GM19468 (cell line): ENCODE data around the gene NRP1.

Experiments used
- ATAC-seq: cut with Tn5 transposase; IDR thresholded peaks from one replicate; pipeline ENCODE4 v1.9.1; 2021; ENCODE audit warnings: mild to moderate bottlenecking, moderate library complexity, moderate number of reproducible peaks; ENCODE audit not compliant: unreplicated experiment; ENCODE audit errors: extremely low read depth

The NRP1 gene

GRCh38 chr10:33272635-33273034 lies 61.8 kb downstream of the NRP1 start:
- no peak for ATAC-seq

DNA sequence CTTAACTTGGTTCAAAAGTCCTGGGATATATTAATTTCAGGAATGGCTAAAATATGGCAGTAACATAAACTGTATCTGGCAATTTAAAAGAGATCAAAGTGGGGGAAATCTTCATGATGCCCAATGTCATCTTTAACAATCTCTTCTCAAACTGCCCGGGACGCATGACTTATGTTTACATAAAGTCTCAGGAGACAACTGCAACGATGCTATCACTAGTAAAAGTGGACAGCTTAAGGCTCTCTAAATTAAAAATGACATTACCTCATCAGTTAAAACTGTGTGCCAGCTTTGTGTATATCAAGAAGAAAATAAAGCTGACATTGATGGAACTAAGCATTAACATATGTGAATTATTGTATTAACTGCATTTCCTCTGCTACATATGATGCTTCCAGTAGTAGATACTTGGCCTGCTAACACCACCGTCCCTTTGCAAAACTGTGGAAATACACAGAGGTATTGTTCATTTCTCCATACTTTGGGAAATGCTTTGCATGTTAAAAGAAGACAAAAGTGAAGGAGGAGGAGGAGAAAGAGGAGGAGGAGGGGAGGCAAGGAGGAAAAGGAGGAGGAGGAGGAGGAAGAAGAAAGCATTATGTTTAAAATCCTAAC lies 62.4 kb downstream of the NRP1 start:
- no peak for ATAC-seq

- ATAC-seq, result no peak
Observed at GRCh38 chr10:33270971-33271370, 63.5 kb downstream of the NRP1 start.

- no peak for ATAC-seq
Observed at GRCh38 chr10:33267708-33268107, 66.8 kb downstream of the NRP1 start.

- no peak for ATAC-seq
Observed at GRCh38 chr10:33265621-33266020, 68.8 kb downstream of the NRP1 start.

DNA sequence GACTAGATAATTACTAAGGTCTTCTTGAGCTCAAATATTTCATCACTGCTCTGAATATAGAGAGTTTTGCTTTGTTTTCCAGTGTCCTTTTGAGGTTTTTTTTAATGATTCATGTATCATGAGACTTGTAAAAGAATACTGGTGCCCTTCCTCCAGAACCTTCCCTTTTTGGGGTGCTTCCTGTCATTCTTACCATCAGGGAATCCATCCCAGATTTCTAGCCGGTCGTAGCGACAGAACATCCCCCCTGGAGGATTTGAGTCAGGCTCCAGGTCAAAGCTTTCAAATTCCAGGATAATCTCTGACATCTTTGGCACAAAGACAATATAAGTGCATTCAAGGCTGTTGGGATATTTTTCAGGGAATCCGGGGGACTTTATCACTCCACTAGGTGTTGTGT lies 71.0 kb downstream of the NRP1 start:
- ATAC-seq, result no peak

DNA sequence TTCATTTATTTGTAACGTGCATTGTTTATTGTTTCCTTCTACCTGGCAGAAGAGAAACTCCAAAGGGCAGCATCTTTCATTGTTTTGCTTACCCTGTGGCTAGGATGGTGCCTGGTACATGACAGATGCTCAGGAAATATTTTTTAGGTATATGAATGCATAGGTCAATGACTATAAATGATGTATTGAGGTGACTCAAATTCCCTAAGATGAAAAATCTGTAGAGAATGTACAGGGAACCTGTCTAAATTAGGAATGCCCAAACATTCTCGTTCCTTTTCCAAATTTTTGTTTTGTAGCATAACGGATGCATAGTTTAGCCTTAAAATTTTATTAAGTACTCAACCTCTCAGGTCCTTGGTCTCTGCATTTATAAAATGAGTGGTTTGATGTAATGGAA lies 71.6 kb downstream of the NRP1 start:
- ATAC-seq, result no peak

DNA sequence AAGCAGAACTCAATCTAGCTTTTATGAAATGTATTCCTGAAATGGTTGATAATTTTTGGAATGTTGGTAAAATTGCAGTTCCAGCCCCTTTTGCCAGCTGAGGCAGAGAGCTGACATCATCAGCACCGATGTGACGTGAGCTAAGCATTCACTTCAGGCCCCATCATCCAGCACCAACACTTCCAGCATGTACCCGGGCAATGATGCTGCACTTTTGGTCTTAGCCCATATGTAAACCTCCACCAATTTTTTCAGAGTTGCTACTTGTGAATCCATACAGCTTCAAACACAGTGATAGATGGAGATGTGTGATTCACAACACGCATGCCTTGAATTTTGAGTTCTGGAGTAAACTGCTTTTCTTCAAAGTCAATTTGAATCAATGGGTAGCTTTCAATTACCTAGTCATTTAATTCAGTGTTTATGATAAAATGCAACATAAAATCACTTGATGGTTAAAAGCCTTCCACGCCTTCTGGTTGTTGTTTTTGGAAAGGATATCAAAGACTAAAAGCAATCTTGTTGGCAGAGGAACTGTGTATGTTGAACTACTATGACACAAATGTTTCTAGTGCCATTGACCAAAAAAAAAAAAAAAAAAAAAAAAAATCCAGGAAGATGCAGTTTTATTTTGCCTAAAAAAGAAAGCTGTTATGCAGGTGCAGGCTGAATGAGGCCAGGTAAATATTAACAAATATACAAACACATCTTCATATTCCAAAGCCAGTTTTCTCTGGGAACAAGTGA lies 73.9 kb downstream of the NRP1 start:
- no peak for ATAC-seq

- ATAC-seq, result no peak
Observed at GRCh38 chr10:33258967-33259366, 75.5 kb downstream of the NRP1 start.

DNA sequence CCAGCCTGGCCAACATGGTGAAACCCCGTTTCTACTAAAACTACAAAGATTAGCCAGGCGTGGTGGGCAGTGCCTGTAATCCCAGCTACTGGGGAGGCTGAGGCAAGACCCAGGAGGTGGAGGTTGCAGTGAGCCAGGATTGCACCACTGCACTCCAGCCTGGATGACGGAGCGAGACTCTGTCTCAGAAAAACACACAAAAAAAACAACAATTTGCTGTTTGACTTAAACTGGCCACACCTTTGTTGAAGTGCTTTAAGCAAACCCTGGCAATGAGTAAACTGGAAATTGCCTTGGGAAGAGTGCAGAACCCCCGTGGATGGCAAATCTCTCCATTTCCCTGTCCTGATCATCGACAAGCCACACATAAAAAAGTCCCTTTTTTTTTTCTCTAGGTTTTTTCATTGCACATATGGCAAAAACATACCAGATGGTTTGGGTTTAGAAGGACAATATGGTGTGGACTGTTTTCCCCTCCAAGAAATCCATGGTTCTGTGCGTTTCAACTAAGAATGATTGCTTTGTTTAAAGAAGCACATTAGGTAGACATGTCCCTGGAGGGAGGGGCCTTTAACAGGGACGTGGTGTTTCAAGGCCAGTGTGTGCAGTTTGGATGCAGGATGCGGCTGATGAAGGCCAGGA lies 76.9 kb downstream of the NRP1 start:
- no peak for ATAC-seq

DNA sequence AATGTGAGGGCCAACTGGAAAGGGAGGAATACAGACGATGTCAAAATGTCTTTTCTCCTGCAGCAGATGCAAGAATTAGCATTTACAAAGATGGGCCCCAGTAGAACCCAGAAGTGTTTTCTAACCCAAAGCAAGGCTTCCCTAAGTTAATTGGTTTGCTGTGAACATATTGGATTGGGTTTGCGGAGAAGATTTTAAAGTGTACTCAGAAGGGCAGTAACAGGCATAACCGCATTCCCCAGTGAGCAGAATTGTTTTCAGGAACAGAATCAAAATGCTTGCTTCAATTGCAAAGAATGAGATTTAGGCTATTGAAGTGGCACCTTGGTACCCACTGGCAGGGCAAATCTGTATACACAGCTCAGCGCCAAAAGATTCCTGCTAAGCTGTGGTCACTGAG lies 78.0 kb downstream of the NRP1 start:
- ATAC-seq, result no peak

GRCh38 chr10:33254556-33255160 lies 79.8 kb downstream of the NRP1 start:
- ATAC-seq, result no peak

GRCh38 chr10:33253411-33253810 lies 81.1 kb downstream of the NRP1 start:
- no peak for ATAC-seq

- no peak for ATAC-seq
Observed at GRCh38 chr10:33252794-33253203, 81.7 kb downstream of the NRP1 start.

DNA sequence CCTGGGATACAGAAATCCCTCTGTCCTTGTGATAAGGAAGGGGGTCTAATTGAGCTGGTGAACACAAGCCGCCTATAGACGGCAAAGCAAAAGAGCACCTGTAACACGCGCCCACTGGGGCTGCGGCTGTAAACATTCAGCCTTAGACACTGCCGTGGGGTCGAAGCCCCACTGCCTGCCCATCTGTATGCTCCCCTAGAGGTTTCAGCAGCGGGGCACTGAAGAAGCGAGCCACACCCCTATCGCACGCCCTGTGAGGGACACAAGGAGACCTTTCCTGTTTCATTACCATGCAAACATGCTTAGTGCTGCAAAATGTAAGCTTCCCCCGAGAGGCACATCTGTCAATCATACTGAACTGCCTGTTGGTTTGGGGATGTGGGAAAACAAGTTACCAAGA lies 82.1 kb downstream of the NRP1 start:
- ATAC-seq, result no peak

- no peak for ATAC-seq
Observed at GRCh38 chr10:33249659-33250345, 84.7 kb downstream of the NRP1 start.

GRCh38 chr10:33249137-33249536 lies 85.3 kb downstream of the NRP1 start:
- ATAC-seq, result no peak

DNA sequence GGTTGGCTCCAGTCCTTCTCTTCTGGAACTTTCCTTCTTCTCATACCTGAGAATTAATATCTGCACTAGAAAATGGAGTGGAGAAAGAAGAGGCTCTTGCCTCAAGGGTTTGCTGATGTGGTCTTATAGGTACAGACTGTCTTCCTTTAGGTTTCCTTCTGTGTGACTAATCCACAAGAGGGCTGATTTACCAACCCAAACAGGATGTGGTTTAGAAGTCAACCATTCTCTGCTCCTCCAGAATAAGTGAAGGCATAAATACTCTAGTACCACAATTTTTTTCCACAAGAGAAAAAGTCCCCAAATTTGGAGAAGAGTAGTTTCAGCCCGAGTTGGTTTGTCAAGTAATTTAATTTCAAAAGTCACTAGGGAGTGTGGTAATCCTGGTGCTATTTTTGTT lies 85.8 kb downstream of the NRP1 start:
- ATAC-seq, result no peak

- no peak for ATAC-seq
Observed at GRCh38 chr10:33247221-33247922, 87.1 kb downstream of the NRP1 start.

- no peak for ATAC-seq
Observed at GRCh38 chr10:33245343-33245742, 89.1 kb downstream of the NRP1 start.
